ENCODE data around the gene PYY.

- no peak; the same call in 1 of the 2 replicates for TF ChIP-seq GATA2 (IDR thresholded peaks at IDR 0.05; ENCODE audit: low read depth, low read length)
- TF ChIP-seq GATA3 (IDR thresholded peaks at IDR 0.05; ENCODE audit: low read depth, low read length): no peak
These were observed 39.3 kb downstream of the PYY start for GRCh38 chr17:43914451-43914850.
